ENCODE results near the gene CCDC197.

Gene CCDC197

GRCh38 chr14:93952829-93953228 lies 44.3 kb upstream of the CCDC197 start:
- no peaks in the 10 kb centered on the region for H3K79me2 ChIP-seq (ENCODE audit: low read length)
- TF ChIP-seq EZH2phosphoT487 (IDR thresholded peaks at IDR 0.05; ENCODE audit: low read depth) = no peak
- TF ChIP-seq CTCF (IDR thresholded peaks at IDR 0.05; ENCODE audit: low read depth, low read length) = no peak
- peaks cover 64% of the 10 kb centered on the region for H3K4me1 ChIP-seq (ENCODE audit: low read length)
- H3K9me3 ChIP-seq (ENCODE audit: insufficient read depth, low read length) = no peaks in the 10 kb centered on the region
- no peak overlapping the region for H3K4me2 ChIP-seq (ENCODE audit: low read length)
- H4K20me1 ChIP-seq (ENCODE audit: insufficient read depth, low read length) = no peaks in the 10 kb centered on the region
- H3K9ac ChIP-seq (ENCODE audit: low read length) = no peak overlapping the region
- H3K27ac ChIP-seq (ENCODE audit: low read length) = no peak overlapping the region
- no peaks in the 10 kb centered on the region for H3K36me3 ChIP-seq (replicated peaks; ENCODE audit: low read depth, low read length)
- H3K27me3 ChIP-seq (ENCODE audit: low read depth, low read length) = no peaks in the 10 kb centered on the region
- H3K4me3 ChIP-seq (ENCODE audit: low read length) = no peak overlapping the region
- H2AFZ ChIP-seq (ENCODE audit: low read depth, low read length) = no peak overlapping the region

DNA sequence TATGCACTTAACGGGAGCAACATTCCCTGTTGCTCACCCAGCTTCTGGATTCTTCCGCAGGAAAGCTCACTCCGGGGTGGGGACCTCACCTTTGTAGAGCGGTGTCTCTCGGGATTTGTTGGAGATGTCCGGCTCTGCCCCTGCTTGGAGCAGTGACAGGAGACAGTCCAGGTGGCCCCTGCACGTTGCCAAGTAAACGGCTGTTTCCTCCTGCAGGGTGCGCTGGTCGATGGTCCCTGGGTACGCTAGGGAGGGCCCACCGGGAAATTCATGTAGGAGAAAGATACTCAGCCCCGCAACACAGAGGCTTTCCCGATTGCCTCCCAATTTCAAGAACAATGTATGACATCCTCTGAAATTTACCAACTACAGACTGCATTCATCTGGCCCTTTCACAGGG lies 43.8 kb upstream of the CCDC197 start:
- Histone ChIP-seq H3K27me3 (ENCODE audit: low read depth, low read length) (no peaks in the 10 kb centered on the region), H3K27ac (ENCODE audit: low read length) (no peak overlapping the region), H3K36me3 (replicated peaks; ENCODE audit: low read depth, low read length) (no peaks in the 10 kb centered on the region), H3K4me1 (ENCODE audit: low read length) (peaks cover 68% of the 10 kb centered on the region), H4K20me1 (ENCODE audit: insufficient read depth, low read length) (no peaks in the 10 kb centered on the region), H2AFZ (ENCODE audit: low read depth, low read length) (no peak overlapping the region), H3K9ac (ENCODE audit: low read length) (no peak overlapping the region), H3K4me3 (ENCODE audit: low read length) (no peak overlapping the region), H3K4me2 (ENCODE audit: low read length) (peak overlapping the region; percentile 81), H3K79me2 (ENCODE audit: low read length) (no peaks in the 10 kb centered on the region), H3K9me3 (ENCODE audit: insufficient read depth, low read length) (no peaks in the 10 kb centered on the region)
- peak; percentile 46 for TF ChIP-seq CTCF (IDR thresholded peaks at IDR 0.05; ENCODE audit: low read depth, low read length)
- no peak for TF ChIP-seq EZH2phosphoT487 (IDR thresholded peaks at IDR 0.05; ENCODE audit: low read depth)

- H3K9ac ChIP-seq (ENCODE audit: low read length) = peak overlapping the region; percentile 70; the same call in 1 of the 2 replicates
- no peaks in the 10 kb centered on the region for H3K9me3 ChIP-seq (ENCODE audit: insufficient read depth, low read length)
- no peak overlapping the region for H2AFZ ChIP-seq (ENCODE audit: low read depth, low read length)
- no peaks in the 10 kb centered on the region for H3K79me2 ChIP-seq (ENCODE audit: low read length)
- TF ChIP-seq CTCF (IDR thresholded peaks at IDR 0.05; ENCODE audit: low read depth, low read length) = no peak
- TF ChIP-seq EZH2phosphoT487 (IDR thresholded peaks at IDR 0.05; ENCODE audit: low read depth) = no peak
- no peaks in the 10 kb centered on the region for H4K20me1 ChIP-seq (ENCODE audit: insufficient read depth, low read length)
- peaks cover 75% of the 10 kb centered on the region for H3K4me1 ChIP-seq (ENCODE audit: low read length)
- 0 out of 2 replicates have a peak overlapping the region, but pooled peaks have one; percentile 71 for H3K4me3 ChIP-seq (ENCODE audit: low read length)
- H3K4me2 ChIP-seq (ENCODE audit: low read length) = peak overlapping the region; percentile 81
- no peaks in the 10 kb centered on the region for H3K27me3 ChIP-seq (ENCODE audit: low read depth, low read length)
- H3K27ac ChIP-seq (ENCODE audit: low read length) = no peak overlapping the region
- H3K36me3 ChIP-seq (replicated peaks; ENCODE audit: low read depth, low read length) = no peaks in the 10 kb centered on the region
These were observed 43.2 kb upstream of the CCDC197 start for GRCh38 chr14:93953739-93954515.

DNA sequence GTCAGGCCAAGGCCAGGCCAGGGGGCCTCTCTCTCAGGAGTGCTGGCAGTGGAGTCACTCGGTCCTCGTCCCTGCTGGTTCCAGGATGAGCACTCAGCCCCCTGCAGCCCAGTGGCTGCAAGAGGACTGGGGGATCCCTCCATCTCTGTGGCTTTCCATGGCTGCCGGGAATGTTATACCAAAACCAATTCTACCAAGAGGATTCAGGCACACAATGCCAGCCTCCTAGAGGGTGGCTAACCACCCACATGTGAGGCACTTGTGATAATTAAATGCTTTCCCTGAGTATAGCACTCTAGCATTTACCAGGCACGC lies 42.6 kb upstream of the CCDC197 start:
- Histone ChIP-seq H2AFZ (ENCODE audit: low read depth, low read length) (no peak overlapping the region), H3K4me2 (ENCODE audit: low read length) (peak overlapping the region; percentile 81), H3K27me3 (ENCODE audit: low read depth, low read length) (no peaks in the 10 kb centered on the region), H3K79me2 (ENCODE audit: low read length) (no peaks in the 10 kb centered on the region), H3K4me1 (ENCODE audit: low read length) (peaks cover 79% of the 10 kb centered on the region), H3K4me3 (ENCODE audit: low read length) (peak overlapping the region; percentile 71), H4K20me1 (ENCODE audit: insufficient read depth, low read length) (no peaks in the 10 kb centered on the region), H3K27ac (ENCODE audit: low read length) (no peak overlapping the region; the same call in 1 of the 2 replicates), H3K36me3 (replicated peaks; ENCODE audit: low read depth, low read length) (no peaks in the 10 kb centered on the region), H3K9me3 (ENCODE audit: insufficient read depth, low read length) (no peaks in the 10 kb centered on the region), H3K9ac (ENCODE audit: low read length) (peak overlapping the region; percentile 70)
- TF ChIP-seq EZH2phosphoT487 (IDR thresholded peaks at IDR 0.05; ENCODE audit: low read depth) (no peak), CTCF (IDR thresholded peaks at IDR 0.05; ENCODE audit: low read depth, low read length) (no peak)
